ENCODE measurements around the gene IDE.
A peak's percentile ranks its signal among the peaks of the same experiment; 100 is the strongest.
"Not testable (repeated sequence)": the region's sequence is repeated elsewhere in the genome, so short reads cannot be mapped to it uniquely, and the experiment has no call there.

Gene IDE

DNA sequence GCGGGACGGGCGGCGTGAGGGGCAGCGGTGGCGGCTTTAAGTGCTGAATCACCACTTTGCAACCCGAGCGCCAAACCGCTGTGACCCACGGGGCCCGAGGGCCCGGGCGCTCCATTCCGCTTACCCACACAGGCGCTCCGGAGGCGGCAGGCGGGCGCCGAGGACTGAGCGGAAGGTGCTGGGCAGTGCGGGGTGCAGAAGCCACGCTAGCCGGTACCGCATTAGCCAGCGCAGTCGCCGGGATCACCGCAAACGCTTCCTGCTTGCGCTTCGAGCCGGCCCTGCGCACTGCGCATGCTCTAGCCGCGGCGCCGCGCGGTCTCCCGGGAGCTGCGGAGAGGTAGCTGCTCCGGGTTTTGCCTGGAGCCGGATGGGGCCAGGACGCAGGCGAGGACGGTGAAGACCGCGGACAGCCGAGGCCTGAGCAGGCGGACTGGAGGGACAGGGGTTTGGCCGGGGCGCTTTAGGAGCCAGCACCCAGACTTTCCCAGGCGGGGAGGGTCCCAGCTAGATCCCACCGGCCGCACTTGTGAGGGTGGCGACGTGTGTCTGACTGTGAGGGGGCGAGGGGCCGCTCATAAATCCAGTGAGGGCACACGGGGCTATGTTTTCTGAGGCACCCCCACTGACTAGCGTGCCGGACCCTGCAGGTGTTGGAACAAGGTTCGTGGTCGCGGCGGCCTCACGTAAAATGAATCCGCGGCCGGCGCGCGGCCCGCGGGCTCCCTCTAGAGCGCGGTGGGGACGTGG is at the start of gene IDE:
Gene IDE, minus strand, starts transcription at position 296 of the 750 bp plus-strand sequence. Its CDS starts 74 bp downstream, at position 222.
- DNase-seq: peak; percentile 87

DNA sequence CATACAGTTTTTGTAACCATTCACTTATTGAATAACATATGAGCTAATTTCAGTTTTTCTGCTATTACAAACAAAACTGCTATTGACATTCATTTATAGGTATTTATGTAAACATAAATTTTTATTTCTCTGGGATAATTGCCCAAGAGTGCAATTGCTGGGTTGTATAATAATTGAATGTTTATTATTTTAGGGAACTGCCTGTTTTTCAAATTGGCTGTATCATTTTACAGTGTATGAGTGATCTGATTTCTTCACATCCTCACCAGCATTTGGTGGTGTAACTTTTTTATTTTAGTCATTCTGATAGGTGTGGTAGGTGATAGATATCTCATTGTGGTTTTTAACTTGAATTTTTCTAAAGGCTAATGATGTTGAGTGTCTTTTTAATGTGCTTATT is 45.5 kb upstream of the IDE start:
- no peak for DNase-seq

DNA sequence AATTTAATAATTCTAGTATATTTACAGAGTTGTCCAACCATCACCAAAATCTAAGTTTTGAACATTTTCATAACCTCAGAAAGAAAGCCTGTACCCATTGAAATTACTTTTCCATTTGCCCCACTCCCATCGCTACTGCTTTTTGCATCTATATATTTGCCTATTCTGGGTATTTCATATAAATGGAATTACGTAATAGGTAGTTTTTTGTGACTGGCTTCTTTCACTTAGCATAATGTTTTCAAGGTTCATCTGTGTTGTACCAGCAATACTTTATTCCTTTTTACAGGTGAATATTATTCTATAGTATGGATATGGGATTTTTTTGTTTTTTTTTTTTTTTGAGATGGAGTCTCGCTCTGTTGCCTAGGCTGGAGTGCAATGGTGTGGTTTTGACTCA is 41.6 kb upstream of the IDE start:
- no peak for DNase-seq

- DNase-seq: no peak
Measured at GRCh38 chr10:92604841-92605240, 30.9 kb upstream of the IDE start.

DNA sequence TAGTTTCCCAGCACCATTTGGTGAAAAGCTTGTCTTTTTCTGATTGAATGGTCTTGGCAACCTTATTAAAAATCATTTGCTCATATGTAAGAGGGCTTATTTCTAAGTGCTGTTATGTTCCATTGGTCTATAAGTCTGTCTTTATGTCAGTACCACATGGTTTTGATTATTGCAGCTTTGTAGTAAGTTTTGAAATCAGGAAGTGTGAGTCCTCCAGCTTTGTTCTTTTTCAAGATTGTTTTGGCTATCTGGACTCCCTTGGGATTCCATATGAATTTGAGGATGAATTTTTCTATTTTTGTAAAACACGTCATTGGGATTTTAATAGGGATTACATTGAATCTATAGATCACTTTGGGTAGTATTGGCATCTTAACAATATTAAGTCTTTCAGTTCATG is 24.4 kb upstream of the IDE start:
- DNase-seq: no peak

DNA sequence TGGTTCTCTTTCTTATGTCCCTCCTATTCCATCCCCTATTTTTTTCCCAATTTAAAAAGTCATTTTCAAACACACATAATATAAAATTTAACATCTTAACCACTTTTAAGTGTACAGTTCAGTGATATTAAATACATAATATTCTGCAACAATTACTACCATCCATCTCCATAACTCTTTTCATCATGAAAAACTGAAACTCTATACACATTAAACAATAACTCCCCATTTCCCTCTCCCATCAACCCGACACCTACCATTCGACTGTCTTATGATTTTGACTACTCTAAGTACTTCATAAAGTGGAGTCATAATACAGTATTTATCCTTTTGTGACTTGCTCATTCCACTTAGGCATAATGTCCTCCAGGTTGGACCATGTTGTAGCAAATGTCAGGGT is 21.6 kb upstream of the IDE start:
- no peak for DNase-seq

- no peak for DNase-seq
Measured at GRCh38 chr10:92593619-92594588, 20.0 kb upstream of the IDE start.

GRCh38 chr10:92592761-92593618 is 19.1 kb upstream of the IDE start, which contains the start of gene KIF11:
TSS of gene KIF11 (plus strand) at chr10:92593130. CDS start at chr10:92593376, 246 bp downstream.
- peak; percentile 99 for DNase-seq

GRCh38 chr10:92591550-92592022 is 17.7 kb upstream of the IDE start:
- peak; percentile 94 for DNase-seq

DNA sequence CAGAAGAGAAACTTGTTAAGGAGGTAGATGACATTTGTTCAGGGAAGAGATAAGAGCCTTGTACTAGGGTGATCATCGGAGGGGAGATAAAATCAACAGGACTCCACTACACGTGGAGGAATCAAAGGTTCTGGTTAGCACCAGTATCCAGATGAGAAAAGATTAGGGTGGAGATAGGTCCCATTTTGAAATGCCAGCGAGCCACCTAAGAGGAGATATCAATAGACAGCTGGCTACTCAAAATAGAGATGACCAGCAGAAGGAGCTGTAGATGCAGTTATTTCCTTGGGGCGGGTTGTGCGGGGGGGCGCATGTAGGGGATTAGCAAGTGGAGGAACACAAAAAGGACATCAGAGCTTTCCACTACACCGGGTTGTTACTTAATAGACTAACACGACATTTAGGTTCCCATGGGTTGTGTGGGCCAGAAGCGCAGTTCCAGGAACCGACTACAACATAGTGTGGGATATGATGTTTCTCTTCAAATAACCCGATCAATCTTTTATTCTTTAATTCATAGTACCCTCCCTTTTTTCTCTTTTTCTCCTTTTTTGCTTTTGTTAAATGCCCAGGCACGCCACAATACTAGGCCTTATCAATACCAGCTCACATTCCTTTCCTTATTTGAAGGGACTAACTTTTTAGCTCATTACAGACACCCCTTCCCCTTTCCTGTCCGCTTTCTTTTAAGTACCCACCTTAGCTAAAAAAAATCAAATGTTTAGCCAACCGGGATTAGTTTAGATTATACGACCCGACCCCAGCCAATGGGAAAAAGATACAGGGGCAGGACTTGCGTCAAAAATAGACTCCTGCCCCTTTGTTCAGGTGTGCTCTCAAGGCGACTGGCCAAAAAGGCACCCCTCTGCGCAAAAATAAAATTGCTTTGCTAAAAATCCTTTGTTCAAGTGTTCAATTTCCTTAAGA is 17.0 kb upstream of the IDE start:
- DNase-seq: peak; percentile 23

DNA sequence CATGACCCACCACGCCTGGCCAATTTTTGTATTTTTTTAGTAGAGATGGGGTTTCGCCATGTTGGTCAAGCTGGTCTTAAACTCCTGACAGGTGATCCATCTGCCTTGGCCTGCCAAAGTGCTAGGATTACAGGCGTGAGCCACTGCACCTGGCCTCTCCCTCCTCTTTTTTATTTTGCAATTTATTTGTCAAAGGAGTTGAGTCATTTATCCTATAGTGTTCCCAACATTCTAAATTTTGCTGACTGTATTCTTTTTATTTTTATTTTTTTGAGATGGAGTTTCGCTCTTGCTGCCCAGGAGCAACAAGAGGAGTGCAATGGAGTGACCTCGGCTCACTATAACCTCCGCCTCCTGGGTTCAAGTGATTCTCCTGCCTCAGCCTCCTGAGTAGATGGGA is 8.5 kb upstream of the IDE start:
- DNase-seq: not testable (repeated sequence)

DNA sequence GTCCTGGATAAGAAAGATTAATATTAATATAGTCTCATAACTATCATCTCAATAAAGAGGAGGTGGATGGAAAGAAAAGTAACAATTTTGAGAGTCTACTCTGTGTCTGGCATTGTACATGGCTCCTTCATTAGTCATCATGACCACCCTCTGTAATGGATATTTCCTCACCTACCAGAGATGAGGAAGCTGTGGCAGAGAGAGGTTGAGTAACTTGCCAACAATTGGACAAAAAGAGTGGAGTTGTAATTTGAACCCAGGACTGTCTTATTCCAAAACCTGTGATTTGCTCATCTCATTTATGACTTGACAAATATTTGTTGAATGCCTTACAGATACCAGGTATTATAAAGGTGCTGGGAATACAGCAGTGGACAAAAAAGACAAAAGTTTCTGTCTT is 2.1 kb upstream of the IDE start:
- DNase-seq: no peak

DNA sequence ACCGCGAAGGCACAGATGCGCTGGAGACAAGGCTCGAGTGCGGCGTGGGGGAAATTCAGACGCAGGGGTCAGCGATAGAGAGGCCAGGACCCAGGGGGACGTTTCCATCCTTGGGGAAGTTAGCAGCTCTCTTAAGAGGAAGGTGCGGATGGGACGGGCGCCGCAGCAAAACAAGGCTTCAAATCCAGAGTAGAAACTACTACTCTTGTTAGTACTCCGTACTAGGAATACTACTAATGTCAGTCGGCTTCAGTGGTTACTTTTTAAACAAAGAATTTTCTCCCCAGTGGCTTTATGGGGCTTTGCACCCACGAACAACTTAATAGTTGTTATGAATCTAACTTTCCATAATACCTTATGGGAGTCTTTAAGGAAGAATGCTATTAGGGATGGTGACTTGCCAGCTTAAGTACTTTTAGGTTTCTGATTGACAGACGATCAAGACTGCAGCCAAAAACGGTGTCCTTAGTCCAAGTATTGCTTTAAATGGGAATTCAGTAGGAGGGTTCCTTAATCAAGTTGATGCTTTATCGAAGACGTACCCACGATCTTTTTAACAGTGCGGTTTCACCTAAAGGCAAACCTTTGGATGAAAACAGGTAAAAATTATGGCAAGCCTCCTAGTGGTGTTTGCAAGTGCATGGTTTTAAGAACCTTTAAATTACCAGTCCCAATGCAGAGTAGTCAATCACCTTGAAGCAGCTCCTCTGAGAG is 812 bp upstream of the IDE start:
- no peak for DNase-seq

- DNase-seq: peak; percentile 62
Measured at GRCh38 chr10:92573091-92573797, 649 bp downstream of the IDE start.

GRCh38 chr10:92572362-92573090 is 1.4 kb downstream of the IDE start:
- no peak for DNase-seq

- DNase-seq: no peak
Measured at GRCh38 chr10:92571649-92572048, 2.2 kb downstream of the IDE start.

DNA sequence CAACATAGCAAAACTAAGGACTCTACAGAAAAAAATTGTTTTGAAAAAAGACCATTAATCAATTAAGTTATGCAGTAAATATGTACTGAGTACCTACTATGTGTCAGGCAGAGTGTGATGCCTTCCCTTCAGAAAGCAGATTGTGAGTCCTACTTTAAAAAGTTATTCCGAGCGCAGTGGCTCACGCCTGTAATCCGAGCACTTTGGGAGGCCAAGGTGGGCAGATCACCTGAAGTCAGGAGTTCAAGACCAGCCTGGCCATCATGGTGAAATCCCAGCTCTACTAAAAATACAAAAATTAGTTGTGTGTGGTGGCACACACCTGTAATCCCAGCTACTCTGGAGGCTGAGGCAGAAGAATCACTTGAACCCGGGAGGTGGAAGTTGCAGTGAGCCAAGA is 4.2 kb downstream of the IDE start:
- DNase-seq: not testable (repeated sequence)

DNA sequence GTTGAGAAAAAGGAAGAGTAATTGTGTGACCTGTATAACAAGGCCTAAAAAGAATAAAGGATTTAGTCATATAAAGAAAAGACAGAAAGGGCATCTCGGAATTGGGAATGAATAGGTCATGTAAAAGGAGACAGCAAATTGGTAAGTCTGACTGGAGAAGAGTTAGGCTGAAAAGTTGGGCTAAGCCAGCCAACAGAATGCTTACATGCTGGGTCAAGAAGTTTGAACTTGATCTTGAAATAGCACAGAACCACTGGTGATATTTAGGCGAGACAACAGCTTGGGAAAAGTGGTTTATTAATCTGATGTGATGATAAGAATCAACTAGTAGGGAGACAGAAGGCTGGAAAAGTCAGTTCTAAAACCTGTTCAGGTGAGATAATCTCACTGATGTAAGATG is 4.8 kb downstream of the IDE start:
- no peak for DNase-seq

- no peak for DNase-seq
Measured at GRCh38 chr10:92567952-92568600, 5.8 kb downstream of the IDE start.
